Astrocyte (in vitro differentiated cells and primary cell): ENCODE results near the gene SSU72. TPM values are rescaled to one million over a fixed set of nuclear protein-coding genes. Genes with fewer than 3 reads are reported as not detected.
"Not testable (repeated sequence)": the region's sequence is repeated elsewhere in the genome, so short reads cannot be mapped to it uniquely, and the experiment has no call there.

Experiments used
- DNase-seq: peaks from one replicate; pipeline ENCODE4 v3.0.0-alpha.2; 2010; ENCODE audit warnings: low read depth
- FAIRE-seq: peaks from 2 replicates; lab custom pipeline; 2011; peaks lifted over from hg19 to GRCh38; lab: Jason Lieb, UNC
- H2AFZ ChIP-seq: 2 replicates; pipeline ENCODE4 v1.6.0; 2012; ENCODE audit warnings: low read depth, low read length, inconsistent platforms
- H3K27ac ChIP-seq: 2 replicates; pipeline ENCODE4 v1.5.1; 2011; ENCODE audit warnings: low read depth, low read length, inconsistent platforms
- H3K27me3 ChIP-seq: 2 replicates; pipeline ENCODE4 v1.6.0; 2011; ENCODE audit warnings: low read length, inconsistent platforms; ENCODE audit not compliant: insufficient read depth
- H3K36me3 ChIP-seq: 2 replicates; pipeline ENCODE4 v1.5.1; 2011; ENCODE audit warnings: low read length, inconsistent platforms; ENCODE audit not compliant: insufficient read depth
- H3K4me1 ChIP-seq: 2 replicates; pipeline ENCODE4 v1.5.1; 2011; ENCODE audit warnings: low read length, inconsistent platforms; ENCODE audit not compliant: insufficient read depth
- H3K4me2 ChIP-seq: 2 replicates; pipeline ENCODE4 v1.6.0; 2012; ENCODE audit warnings: low read length, inconsistent platforms
- H3K4me3 ChIP-seq: 2 replicates; pipeline ENCODE4 v1.5.1; 2011; ENCODE audit warnings: low read depth, mild to moderate bottlenecking, low read length, inconsistent platforms; ENCODE audit not compliant: insufficient read depth
- H3K79me2 ChIP-seq: 2 replicates; pipeline ENCODE4 v1.6.0; 2012; ENCODE audit warnings: mild to moderate bottlenecking, low read length, inconsistent platforms; ENCODE audit not compliant: insufficient read depth
- H3K9ac ChIP-seq: 2 replicates; pipeline ENCODE4 v1.6.0; 2012; ENCODE audit warnings: mild to moderate bottlenecking, low read length, inconsistent platforms
- H3K9me3 ChIP-seq: 2 replicates; pipeline ENCODE4 v1.5.1; 2012; ENCODE audit warnings: low read depth, mild to moderate bottlenecking, low read length, inconsistent platforms; ENCODE audit not compliant: insufficient read depth
- H4K20me1 ChIP-seq: 2 replicates; pipeline ENCODE4 v1.6.0; 2012; ENCODE audit warnings: low read length, inconsistent platforms; ENCODE audit not compliant: insufficient read depth
- H3K27ac Mint-ChIP-seq: one replicate; pipeline ENCODE4 v1.8.0; 2021; ENCODE audit warnings: mild to moderate bottlenecking, mixed read lengths; ENCODE audit not compliant: unreplicated experiment
- H3K27me3 Mint-ChIP-seq: one replicate; pipeline ENCODE4 v1.8.0; 2021; ENCODE audit warnings: low read depth, mixed read lengths; ENCODE audit not compliant: unreplicated experiment
- H3K36me3 Mint-ChIP-seq: one replicate; pipeline ENCODE4 v1.8.0; 2021; ENCODE audit warnings: low read depth, mixed read lengths; ENCODE audit not compliant: unreplicated experiment
- H3K4me1 Mint-ChIP-seq: one replicate; pipeline ENCODE4 v1.8.0; 2021; ENCODE audit warnings: low read depth, mixed read lengths; ENCODE audit not compliant: unreplicated experiment
- H3K4me3 Mint-ChIP-seq: one replicate; pipeline ENCODE4 v1.8.0; 2021; ENCODE audit warnings: mild to moderate bottlenecking, moderate library complexity, mixed read lengths; ENCODE audit not compliant: unreplicated experiment
- H3K9me3 Mint-ChIP-seq: one replicate; pipeline ENCODE4 v1.8.0; 2021; ENCODE audit warnings: mild to moderate bottlenecking, mixed read lengths; ENCODE audit not compliant: unreplicated experiment
- CTCF ChIP-seq: IDR thresholded peaks from 2 replicates; pipeline ENCODE4 v1.5.1; 2011; ENCODE audit warnings: low read depth, mild to moderate bottlenecking, inconsistent platforms, low read length, moderate library complexity; ENCODE audit not compliant: insufficient read depth
- EZH2 ChIP-seq: IDR thresholded peaks from 2 replicates; pipeline ENCODE4 v1.6.1; 2012; ENCODE audit warnings: mild to moderate bottlenecking, low read length, inconsistent platforms; ENCODE audit not compliant: insufficient read depth
- total RNA-seq: library from RNA; stranded (reverse); gene quantifications from 2 replicates; pipeline ENCODE4 v1.2.1, GENCODE V29; 2021

Gene SSU72
- total RNA-seq, 1 donor from 2014 or later: 145 TPM

GRCh38 chr1:1534401-1535154, 40.1 kb downstream of the SSU72 start:
- Mint-ChIP-seq H3K9me3 (peaks cover 8% of the 10 kb centered on the region), H3K4me1 (peaks cover 4% of the 10 kb centered on the region), H3K4me3 (no peak overlapping the region), H3K36me3 (peaks cover 17% of the 10 kb centered on the region), H3K27ac (no peak overlapping the region), H3K27me3 (no peaks in the 10 kb centered on the region)
- peaks cover 7% of the 10 kb centered on the region for H3K4me1 ChIP-seq
- TF ChIP-seq EZH2 (no peak), CTCF (no peak)
- no peak for DNase-seq
- H3K27me3 ChIP-seq: no peaks in the 10 kb centered on the region
- no peak overlapping the region for H3K4me3 ChIP-seq
- H2AFZ ChIP-seq: no peak overlapping the region
- no peak for FAIRE-seq
- no peak overlapping the region for H3K9ac ChIP-seq
- peaks cover 11% of the 10 kb centered on the region for H3K36me3 ChIP-seq
- H3K4me2 ChIP-seq: no peak overlapping the region
- H3K79me2 ChIP-seq: peaks cover 35% of the 10 kb centered on the region
- peaks cover 33% of the 10 kb centered on the region for H4K20me1 ChIP-seq
- peaks cover 4% of the 10 kb centered on the region for H3K9me3 ChIP-seq
- H3K27ac ChIP-seq: no peak overlapping the region

- peaks cover 29% of the 10 kb centered on the region for H4K20me1 ChIP-seq
- H3K79me2 ChIP-seq: peaks cover 28% of the 10 kb centered on the region
- FAIRE-seq, H3K4me3 Mint-ChIP-seq, H2AFZ ChIP-seq, H3K9me3 ChIP-seq, H3K4me1 Mint-ChIP-seq, H3K27me3 ChIP-seq, DNase-seq, H3K9ac ChIP-seq, H3K27me3 Mint-ChIP-seq, H3K27ac ChIP-seq, H3K9me3 Mint-ChIP-seq, H3K27ac Mint-ChIP-seq, H3K4me2 ChIP-seq, H3K4me1 ChIP-seq, H3K4me3 ChIP-seq: not testable (repeated sequence)
- peaks cover 11% of the 10 kb centered on the region for H3K36me3 ChIP-seq
- peaks cover 17% of the 10 kb centered on the region for H3K36me3 Mint-ChIP-seq
Observed at GRCh38 chr1:1533894-1534291, 40.8 kb downstream of the SSU72 start.

DNA sequence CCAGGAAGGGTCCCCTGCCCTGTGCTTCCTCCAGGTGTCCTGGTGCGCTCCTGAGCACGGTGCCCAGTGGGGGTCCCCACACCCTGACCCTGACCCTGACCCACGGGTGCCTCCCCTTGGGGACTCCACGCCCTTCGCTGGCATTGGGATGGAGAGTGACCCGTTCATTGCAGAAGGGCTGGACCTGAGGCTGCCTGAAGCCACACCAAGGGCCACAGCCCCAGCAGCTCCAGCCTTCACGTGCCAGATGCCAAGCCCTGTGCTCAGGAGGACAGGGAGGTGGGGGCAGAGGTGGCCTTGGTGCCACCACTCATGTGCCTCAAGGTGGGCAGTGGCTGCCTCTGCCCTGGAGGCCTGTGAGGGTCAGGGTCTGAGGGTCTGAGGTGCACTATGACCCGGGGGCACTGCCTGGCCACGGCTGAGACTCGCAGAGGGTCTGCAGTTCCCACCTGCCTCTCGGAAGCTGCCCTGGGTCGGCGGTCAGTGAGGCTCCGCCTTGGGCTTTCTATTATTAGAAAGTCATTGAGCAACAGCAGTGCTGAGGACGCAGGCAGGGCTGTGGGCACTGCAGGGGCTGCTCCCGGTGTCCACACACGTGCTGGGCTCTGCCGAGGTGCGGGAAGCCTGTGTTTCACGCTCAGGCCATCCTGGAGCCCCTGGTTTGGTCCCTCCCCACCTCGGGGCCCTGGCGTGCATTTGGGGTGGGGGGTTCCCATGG, 41.3 kb downstream of the SSU72 start:
- H3K79me2 ChIP-seq: peaks cover 23% of the 10 kb centered on the region
- not testable (repeated sequence) for H3K27ac ChIP-seq, H3K4me1 ChIP-seq, DNase-seq, H3K4me1 Mint-ChIP-seq, H2AFZ ChIP-seq, H3K27me3 ChIP-seq, H3K9ac ChIP-seq, H3K4me3 ChIP-seq, H3K4me2 ChIP-seq, H3K9me3 Mint-ChIP-seq, H3K27me3 Mint-ChIP-seq, H3K4me3 Mint-ChIP-seq, H3K9me3 ChIP-seq, FAIRE-seq, H3K27ac Mint-ChIP-seq
- H3K36me3 Mint-ChIP-seq: peaks cover 13% of the 10 kb centered on the region
- H3K36me3 ChIP-seq: peaks cover 11% of the 10 kb centered on the region
- H4K20me1 ChIP-seq: peaks cover 23% of the 10 kb centered on the region
